GM12878 (cell line): Measurements from ENCODE around the gene ALS2. TPM values are rescaled to one million over a fixed set of nuclear protein-coding genes. Genes with fewer than 3 reads are reported as not detected.

Source experiments
- ATAC-seq: fragments of 200-7000 bp; cut with Tn5 transposase; 3 replicates; pipeline ENCODE4 v1.9.1; 2020; ENCODE audit warnings: mild to moderate bottlenecking, moderate library complexity
- BruUV-seq: library from RNA; stranded (reverse); fragments of 400-500 nt; replicated peaks from 2 replicates; lab custom pipeline; 2021; lab: Mats Ljungman, UMichigan
- CTCF ChIA-PET: fragments of 300-600 bp; sonication (Branson Sonifier 250); formaldehyde crosslinking; extraction: SDS; loops from one replicate; lab custom pipeline; 2021; ENCODE audit warnings: inconsistent platforms; lab: Yijun Ruan, JAX
- POLR2A ChIA-PET: fragments of 350-600 bp; formaldehyde crosslinking; extraction: SDS; loops from one replicate; lab custom pipeline; 2021; ENCODE audit warnings: inconsistent platforms; lab: Charles Lee
- RAD21 ChIA-PET: fragments of 300-600 bp; sonication (Branson Sonifier 250); formaldehyde crosslinking; loops from one replicate; lab custom pipeline; 2023; ENCODE audit warnings: antibody characterized with exemption; ENCODE audit not compliant: unreplicated experiment; lab: Charles Lee
- SMC1A ChIA-PET: fragments of 300-600 bp; sonication (Branson Sonifier 250); formaldehyde crosslinking; loops from one replicate; lab custom pipeline; 2023; ENCODE audit not compliant: unreplicated experiment, uncharacterized antibody; lab: Charles Lee
- DNase-seq: peaks from one replicate; pipeline ENCODE4 v3.0.0-alpha.2; 2011; ENCODE audit warnings: low read depth, low spot score
- FAIRE-seq: peaks from 3 replicates; lab custom pipeline; 2011; peaks lifted over from hg19 to GRCh38; lab: Jason Lieb, UNC
- H2AFZ ChIP-seq: 2 replicates; pipeline ENCODE4 v1.6.0; 2011; ENCODE audit warnings: low read depth, low read length, control low read depth; ENCODE audit not compliant: control insufficient read depth
- H3K27ac ChIP-seq: 2 replicates; pipeline ENCODE4 v1.5.1; 2011; ENCODE audit warnings: control low read depth; ENCODE audit not compliant: control insufficient read depth, insufficient read depth
- H3K27me3 ChIP-seq, 2 experiments: replicated peaks in 1 of 2; 2 replicates each; pipeline versions ENCODE4 v1.6.0 to v1.6.1; 2011; ENCODE audit warnings: low read length in 1 of 2; ENCODE audit not compliant: control insufficient read depth in 2 of 2, insufficient read depth in 2 of 2
- H3K36me3 ChIP-seq, 2 experiments: 2 replicates each; pipeline ENCODE4 v1.5.1; 2011; ENCODE audit warnings: low read length in 1 of 2; ENCODE audit not compliant: control insufficient read depth in 2 of 2, insufficient read depth in 2 of 2
- H3K4me1 ChIP-seq: 2 replicates; pipeline ENCODE4 v1.6.1; 2011; ENCODE audit warnings: mild to moderate bottlenecking, low read length, moderate library complexity, mixed read lengths; ENCODE audit not compliant: control insufficient read depth, insufficient read depth
- H3K4me2 ChIP-seq: 2 replicates; pipeline ENCODE4 v1.6.0; 2011; ENCODE audit warnings: control low read depth; ENCODE audit not compliant: control insufficient read depth, insufficient read depth
- H3K4me3 ChIP-seq: fragments of 200-600 bp; sonication (generic); 2 replicates; pipeline ENCODE4 v1.5.1; 2016
- H3K79me2 ChIP-seq: 2 replicates; pipeline ENCODE4 v1.6.0; 2011; ENCODE audit warnings: low read length; ENCODE audit not compliant: control insufficient read depth, insufficient read depth
- H3K9ac ChIP-seq: 2 replicates; pipeline ENCODE4 v1.8.0; 2011; ENCODE audit warnings: low read length, control low read depth, mixed read lengths; ENCODE audit not compliant: control insufficient read depth, insufficient read depth
- H3K9me3 ChIP-seq: replicated peaks from 3 replicates; pipeline ENCODE4 v1.5.1; 2011; ENCODE audit warnings: mild to moderate bottlenecking, low read length; ENCODE audit not compliant: control insufficient read depth, insufficient read depth
- H4K20me1 ChIP-seq: 2 replicates; pipeline ENCODE4 v1.6.0; 2011; ENCODE audit not compliant: control insufficient read depth, insufficient read depth
- ATF3 ChIP-seq: IDR thresholded peaks from 2 replicates; pipeline ENCODE4 v1.6.1; 2011; ENCODE audit warnings: low read depth, mild to moderate bottlenecking, low read length, moderate library complexity, borderline replicate concordance; ENCODE audit errors: extremely low read depth
- BCL3 ChIP-seq: IDR thresholded peaks from 2 replicates; pipeline ENCODE4 v1.6.1; 2011; ENCODE audit warnings: borderline replicate concordance, low read depth, mild to moderate bottlenecking, moderate library complexity, low read length; ENCODE audit not compliant: insufficient read depth, poor library complexity, severe bottlenecking
- CBFB ChIP-seq: IDR thresholded peaks from 2 replicates; pipeline ENCODE4 v1.6.1; 2016; ENCODE audit warnings: antibody characterized with exemption, low read depth
- IKZF2 ChIP-seq, 2 experiments: fragments of 450-650 bp; IDR thresholded peaks; 2 replicates each; pipeline ENCODE4 v1.6.1; 2017; ENCODE audit warnings: mild to moderate bottlenecking in 2 of 2, moderate library complexity in 2 of 2
- IRF3 ChIP-seq: fragments of 450-650 bp; IDR thresholded peaks from 2 replicates; pipeline ENCODE4 v1.6.1; 2014; ENCODE audit warnings: mild to moderate bottlenecking
- JUND ChIP-seq: IDR thresholded peaks from 2 replicates; pipeline ENCODE4 v1.6.1; 2012; ENCODE audit warnings: low read depth, mild to moderate bottlenecking, low read length, improper control_type of control experiment, moderate library complexity
- NBN ChIP-seq: fragments of 450-650 bp; IDR thresholded peaks from 2 replicates; pipeline ENCODE4 v1.6.1; 2016
- PAX5 ChIP-seq: IDR thresholded peaks from 2 replicates; pipeline ENCODE4 v1.6.1; 2011; ENCODE audit warnings: low read depth, low read length, borderline replicate concordance
- PRDM15 ChIP-seq: fragments of 450-650 bp; formaldehyde crosslinking; IDR thresholded peaks from 2 replicates; pipeline ENCODE4 v1.4.0; 2020; ENCODE audit warnings: mild to moderate bottlenecking, moderate library complexity
- RBBP5 ChIP-seq: fragments of 200-600 bp; sonication (generic); conservative IDR thresholded peaks from 2 replicates; pipeline ENCODE4 v1.6.1; 2016
- SIX5 ChIP-seq: IDR thresholded peaks from 2 replicates; pipeline ENCODE4 v1.6.1; 2011; ENCODE audit warnings: mild to moderate bottlenecking, low read depth, low read length, moderate library complexity; ENCODE audit not compliant: severe bottlenecking
- STAT3 ChIP-seq: IDR thresholded peaks from 2 replicates; pipeline ENCODE4 v1.6.1; 2011; ENCODE audit warnings: low read depth, low read length, improper control_type of control experiment
- ZBTB11 ChIP-seq: fragments of 450-650 bp; formaldehyde crosslinking; IDR thresholded peaks from 2 replicates; pipeline ENCODE4 v1.5.0; 2022; ENCODE audit warnings: mild to moderate bottlenecking, missing genetic modification characterization
- ZSCAN29 ChIP-seq: fragments of 450-650 bp; IDR thresholded peaks from 2 replicates; pipeline ENCODE4 v1.6.1; 2017; ENCODE audit warnings: mild to moderate bottlenecking, moderate library complexity
- WGBS: methylation state at CpG from one replicate; pipeline ENCODE4 v1.1.6; 2016; ENCODE audit warnings: low lambda C conversion rate; ENCODE audit not compliant: insufficient replicate concordance, insufficient coverage; ENCODE audit errors: missing lambda C conversion rate; 5-methylcytosine and 5-hydroxymethylcytosine counted together
- in situ Hi-C: fragments of 300-500 bp; cut with MboI; formaldehyde crosslinking; loops from 9 replicates; pipeline ENCODE4 v1.14.3; 2018; ENCODE audit warnings: mixed read lengths
- intact Hi-C: fragments of 100-400 bp; cut with micrococcal nuclease; formaldehyde crosslinking; loops from one replicate; pipeline ENCODE4 v1.14.2; 2022; ENCODE audit not compliant: unreplicated experiment
- polyA plus RNA-seq, 11 experiments: library from polyadenylated mRNA; depleted of rRNA in 4 of 11; unstranded in 6 of 11; stranded (reverse) in 5 of 11; fragments of >200 nt; fragmentation: Nextera tagmentation in 4 of 11; fragmentation: Illumina TruSeq in 1 of 11; extraction: Ambion mirVana in 4 of 11; extraction: Trizol in 1 of 11; gene quantifications; 1 replicate in 1 of 11; 2 replicates in 10 of 11; pipeline versions ENCODE4 v1.2.1 to v1.2.3, GENCODE V29; 2011 to 2016; ENCODE audit warnings: inconsistent platforms in 2 of 11, missing spikeins in 2 of 11, low read depth in 1 of 11
- total RNA-seq, 4 experiments: library from RNA; depleted of rRNA in 3 of 4; stranded (reverse); fragments of >200 nt in 3 of 4; fragmentation: Illumina TruSeq in 1 of 4; extraction: Trizol in 1 of 4; gene quantifications; 2 replicates each; pipeline versions ENCODE4 v1.2.1 to v1.2.3, GENCODE V29; 2013 to 2021

ALS2 gene
- total and polyA plus RNA-seq, 10 of the 15 experiments (the other 5 are each of a cell fraction or from before 2014, with no cell fraction given), result 2.4 to 10.4 (median 7.7) TPM

- FAIRE-seq, result no peak
- WGBS, result 87% methylated on average over 6 of the region's 6 CpGs
- DNase-seq, result no peak
- intact Hi-C loops (no loop called here), in situ Hi-C loops (no loop called here)
- no peak overlapping the region for H3K4me2 ChIP-seq
- H3K4me3 ChIP-seq, result no peak overlapping the region
- no peak for ATAC-seq
- H2AFZ ChIP-seq, result no peak overlapping the region
- H3K36me3 ChIP-seq, result no peaks in the 10 kb centered on the region
- H3K27ac ChIP-seq, result no peak overlapping the region
- H3K27me3 ChIP-seq, result no peaks in the 10 kb centered on the region
- H4K20me1 ChIP-seq, result no peaks in the 10 kb centered on the region
- ChIA-PET SMC1A (no interaction called here), RAD21 (no interaction called here), POLR2A (no interaction called here), CTCF (interaction anchor here (0.6 to 1.0 kb wide), 2 partner anchors 154 to 228 kb away, joined by 3 read pairs; no protein-coding TSS in a partner anchor)
- H3K4me1 ChIP-seq, result no peaks in the 10 kb centered on the region
- no TSS peak for BruUV-seq
- H3K79me2 ChIP-seq, result no peaks in the 10 kb centered on the region
- no peak overlapping the region for H3K9ac ChIP-seq
- no peaks in the 10 kb centered on the region for H3K9me3 ChIP-seq
- TF ChIP-seq CBFB (no peak), IKZF2 (IDR thresholded peaks at IDR 0.05) (no peak), JUND (no peak), IRF3 (no peak), SIX5 (no peak), NBN (no peak), BCL3 (no peak), ATF3 (no peak), RBBP5 (no peak), ZBTB11 (CRISPR knock-in tag) (no peak), STAT3 (no peak), ZSCAN29 (no peak), PRDM15 (CRISPR knock-in tag) (no peak), PAX5 (no peak)
Measured at GRCh38 chr2:201754717-201755415, 25.9 kb downstream of the ALS2 start.
